GM12878 (cell line): ENCODE results near the gene GALNT6. TPM values are rescaled to one million over a fixed set of nuclear protein-coding genes. Genes with fewer than 3 reads are reported as not detected.

Source experiments
- ATAC-seq: fragments of 200-7000 bp; cut with Tn5 transposase; 3 replicates; pipeline ENCODE4 v1.9.1; 2020; ENCODE audit warnings: mild to moderate bottlenecking, moderate library complexity
- BruUV-seq: library from RNA; stranded (reverse); fragments of 400-500 nt; replicated peaks from 2 replicates; lab custom pipeline; 2021; lab: Mats Ljungman, UMichigan
- CTCF ChIA-PET: fragments of 300-600 bp; sonication (Branson Sonifier 250); formaldehyde crosslinking; extraction: SDS; loops from one replicate; lab custom pipeline; 2021; ENCODE audit warnings: inconsistent platforms; lab: Yijun Ruan, JAX
- POLR2A ChIA-PET: fragments of 350-600 bp; formaldehyde crosslinking; extraction: SDS; loops from one replicate; lab custom pipeline; 2021; ENCODE audit warnings: inconsistent platforms; lab: Charles Lee
- RAD21 ChIA-PET: fragments of 300-600 bp; sonication (Branson Sonifier 250); formaldehyde crosslinking; loops from one replicate; lab custom pipeline; 2023; ENCODE audit warnings: antibody characterized with exemption; ENCODE audit not compliant: unreplicated experiment; lab: Charles Lee
- SMC1A ChIA-PET: fragments of 300-600 bp; sonication (Branson Sonifier 250); formaldehyde crosslinking; loops from one replicate; lab custom pipeline; 2023; ENCODE audit not compliant: unreplicated experiment, uncharacterized antibody; lab: Charles Lee
- DNase-seq: peaks from one replicate; pipeline ENCODE4 v3.0.0-alpha.2; 2011; ENCODE audit warnings: low read depth, low spot score
- FAIRE-seq: peaks from 3 replicates; lab custom pipeline; 2011; peaks lifted over from hg19 to GRCh38; lab: Jason Lieb, UNC
- H2AFZ ChIP-seq: 2 replicates; pipeline ENCODE4 v1.6.0; 2011; ENCODE audit warnings: low read depth, low read length, control low read depth; ENCODE audit not compliant: control insufficient read depth
- H3K27ac ChIP-seq: 2 replicates; pipeline ENCODE4 v1.5.1; 2011; ENCODE audit warnings: control low read depth; ENCODE audit not compliant: control insufficient read depth, insufficient read depth
- H3K27me3 ChIP-seq, 2 experiments: replicated peaks in 1 of 2; 2 replicates each; pipeline versions ENCODE4 v1.6.0 to v1.6.1; 2011; ENCODE audit warnings: low read length in 1 of 2; ENCODE audit not compliant: control insufficient read depth in 2 of 2, insufficient read depth in 2 of 2
- H3K36me3 ChIP-seq, 2 experiments: 2 replicates each; pipeline ENCODE4 v1.5.1; 2011; ENCODE audit warnings: low read length in 1 of 2; ENCODE audit not compliant: control insufficient read depth in 2 of 2, insufficient read depth in 2 of 2
- H3K4me1 ChIP-seq: 2 replicates; pipeline ENCODE4 v1.6.1; 2011; ENCODE audit warnings: mild to moderate bottlenecking, low read length, moderate library complexity, mixed read lengths; ENCODE audit not compliant: control insufficient read depth, insufficient read depth
- H3K4me2 ChIP-seq: 2 replicates; pipeline ENCODE4 v1.6.0; 2011; ENCODE audit warnings: control low read depth; ENCODE audit not compliant: control insufficient read depth, insufficient read depth
- H3K4me3 ChIP-seq: fragments of 200-600 bp; sonication (generic); 2 replicates; pipeline ENCODE4 v1.5.1; 2016
- H3K79me2 ChIP-seq: 2 replicates; pipeline ENCODE4 v1.6.0; 2011; ENCODE audit warnings: low read length; ENCODE audit not compliant: control insufficient read depth, insufficient read depth
- H3K9ac ChIP-seq: 2 replicates; pipeline ENCODE4 v1.8.0; 2011; ENCODE audit warnings: low read length, control low read depth, mixed read lengths; ENCODE audit not compliant: control insufficient read depth, insufficient read depth
- H3K9me3 ChIP-seq: replicated peaks from 3 replicates; pipeline ENCODE4 v1.5.1; 2011; ENCODE audit warnings: mild to moderate bottlenecking, low read length; ENCODE audit not compliant: control insufficient read depth, insufficient read depth
- H4K20me1 ChIP-seq: 2 replicates; pipeline ENCODE4 v1.6.0; 2011; ENCODE audit not compliant: control insufficient read depth, insufficient read depth
- ETV6 ChIP-seq, 2 experiments: fragments of 450-650 bp in 1 of 2; IDR thresholded peaks in 1 of 2; conservative IDR thresholded peaks in 1 of 2; 2 replicates each; pipeline ENCODE4 v1.6.1; 2014; ENCODE audit warnings: antibody characterized with exemption in 1 of 2, borderline replicate concordance in 1 of 2, low read depth in 1 of 2, mild to moderate bottlenecking in 1 of 2, moderate library complexity in 1 of 2
- EZH2 ChIP-seq: IDR thresholded peaks from 2 replicates; pipeline ENCODE4 v1.6.1; 2012; ENCODE audit warnings: low read depth, mild to moderate bottlenecking, control low read depth, inconsistent platforms, low read length, borderline replicate concordance; ENCODE audit not compliant: control insufficient read depth
- PBX3 ChIP-seq: IDR thresholded peaks from 2 replicates; pipeline ENCODE4 v1.6.1; 2011; ENCODE audit warnings: mild to moderate bottlenecking, low read depth, low read length, moderate library complexity; ENCODE audit not compliant: insufficient replicate concordance
- POLR2AphosphoS5 ChIP-seq: IDR thresholded peaks from 2 replicates; pipeline ENCODE4 v1.6.1; 2011; ENCODE audit warnings: mild to moderate bottlenecking, low read length, inconsistent platforms
- SIX5 ChIP-seq: IDR thresholded peaks from 2 replicates; pipeline ENCODE4 v1.6.1; 2011; ENCODE audit warnings: mild to moderate bottlenecking, low read depth, low read length, moderate library complexity; ENCODE audit not compliant: severe bottlenecking
- SMARCA5 ChIP-seq: fragments of 450-650 bp; IDR thresholded peaks from 2 replicates; pipeline ENCODE4 v1.6.1; 2017; ENCODE audit warnings: mild to moderate bottlenecking
- TCF12 ChIP-seq: IDR thresholded peaks from 2 replicates; pipeline ENCODE4 v1.6.1; 2011; ENCODE audit warnings: low read depth, mild to moderate bottlenecking, low read length
- WGBS: methylation state at CpG from one replicate; pipeline ENCODE4 v1.1.6; 2016; ENCODE audit warnings: low lambda C conversion rate; ENCODE audit not compliant: insufficient replicate concordance, insufficient coverage; ENCODE audit errors: missing lambda C conversion rate; 5-methylcytosine and 5-hydroxymethylcytosine counted together
- in situ Hi-C: fragments of 300-500 bp; cut with MboI; formaldehyde crosslinking; loops from 9 replicates; pipeline ENCODE4 v1.14.3; 2018; ENCODE audit warnings: mixed read lengths
- intact Hi-C: fragments of 100-400 bp; cut with micrococcal nuclease; formaldehyde crosslinking; loops from one replicate; pipeline ENCODE4 v1.14.2; 2022; ENCODE audit not compliant: unreplicated experiment
- polyA plus RNA-seq, 11 experiments: library from polyadenylated mRNA; depleted of rRNA in 4 of 11; unstranded in 6 of 11; stranded (reverse) in 5 of 11; fragments of >200 nt; fragmentation: Nextera tagmentation in 4 of 11; fragmentation: Illumina TruSeq in 1 of 11; extraction: Ambion mirVana in 4 of 11; extraction: Trizol in 1 of 11; gene quantifications; 1 replicate in 1 of 11; 2 replicates in 10 of 11; pipeline versions ENCODE4 v1.2.1 to v1.2.3, GENCODE V29; 2011 to 2016; ENCODE audit warnings: inconsistent platforms in 2 of 11, missing spikeins in 2 of 11, low read depth in 1 of 11
- total RNA-seq, 4 experiments: library from RNA; depleted of rRNA in 3 of 4; stranded (reverse); fragments of >200 nt in 3 of 4; fragmentation: Illumina TruSeq in 1 of 4; extraction: Trizol in 1 of 4; gene quantifications; 2 replicates each; pipeline versions ENCODE4 v1.2.1 to v1.2.3, GENCODE V29; 2013 to 2021
- TF ChIP-seq, protein P1 (sequence below): fragments of 450-650 bp; IDR thresholded peaks from 2 replicates; pipeline ENCODE4 v1.6.1; 2016; ENCODE audit warnings: mild to moderate bottlenecking

The GALNT6 gene
- total and polyA plus RNA-seq, 10 of the 15 experiments (the other 5 are each of a cell fraction or from before 2014, with no cell fraction given): 6.6 to 40.4 (median 23.7) TPM

DNA sequence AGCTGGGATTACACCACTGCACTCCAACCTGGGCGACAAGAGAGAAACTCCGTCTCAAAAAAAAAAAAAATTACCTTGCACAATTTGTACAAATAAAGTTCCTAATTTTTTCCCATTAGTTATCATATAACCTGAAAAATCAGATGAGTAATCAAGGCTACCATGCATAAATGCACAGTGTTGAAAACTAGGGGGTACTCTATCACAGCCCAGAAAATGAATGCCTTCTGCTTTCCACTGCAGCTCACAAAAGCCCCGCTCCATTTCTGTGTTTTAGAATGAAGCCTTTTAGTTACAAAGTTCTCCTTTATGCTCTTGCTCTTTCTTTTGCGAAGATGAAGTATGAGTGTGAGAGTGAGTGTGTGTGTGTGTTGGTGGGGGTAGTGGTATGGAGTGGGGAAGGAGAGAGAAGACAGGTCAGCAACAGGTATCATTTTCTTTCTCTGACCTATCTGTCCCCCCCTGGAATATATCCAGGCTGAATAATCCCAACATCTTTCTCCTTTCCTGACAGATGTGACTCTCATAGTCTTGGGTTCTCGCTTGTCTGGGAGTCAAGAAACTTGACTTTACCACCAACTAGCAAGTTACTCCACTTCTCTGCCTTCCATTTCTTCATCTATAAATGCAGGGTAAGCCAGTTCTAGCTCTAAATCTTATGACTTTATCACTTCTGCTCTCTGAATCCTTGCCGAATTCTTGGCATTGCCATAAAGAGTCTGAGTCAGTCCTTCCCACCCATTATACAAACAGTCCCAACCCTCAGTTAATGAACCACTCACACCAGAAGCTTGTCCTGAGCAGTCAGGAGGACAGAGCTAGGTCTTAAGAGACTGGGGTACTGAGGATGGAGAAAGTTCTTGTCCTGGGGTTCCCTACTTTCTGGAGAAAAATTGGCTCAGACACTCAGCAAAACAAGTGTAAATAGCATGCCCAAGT lies 83.3 kb downstream of the GALNT6 start:
- no TSS peak for BruUV-seq

More for the DNA sequence above, 83.3 kb downstream of the GALNT6 start:
- H3K27me3 ChIP-seq: no peaks in the 10 kb centered on the region
- no peak overlapping the region for H3K9ac ChIP-seq
- intact Hi-C loops (no loop called here), in situ Hi-C loops (no loop called here)
- ChIA-PET RAD21 (interaction anchor here (0.8 kb wide), 1 partner anchor 33 kb away, joined by 3 read pairs; no protein-coding TSS in a partner anchor), POLR2A (no interaction called here), SMC1A (interaction anchor here (0.6 to 2.2 kb wide), 6 partner anchors 12 to 486 kb away, joined by 3 to 14 read pairs (median 3); no protein-coding TSS in a partner anchor), CTCF (interaction anchor here (0.7 to 3.2 kb wide), 2 partner anchors 33 to 43 kb away, joined by 3 to 15 read pairs; no protein-coding TSS in a partner anchor)
- H3K9me3 ChIP-seq: no peaks in the 10 kb centered on the region
- no peak for DNase-seq
- H4K20me1 ChIP-seq: no peaks in the 10 kb centered on the region
- no peak overlapping the region for H3K27ac ChIP-seq
- H3K79me2 ChIP-seq: no peaks in the 10 kb centered on the region
- no peak for TF ChIP-seq TCF12
- no peak for TF ChIP-seq SIX5
- TF ChIP-seq, protein P1, sequence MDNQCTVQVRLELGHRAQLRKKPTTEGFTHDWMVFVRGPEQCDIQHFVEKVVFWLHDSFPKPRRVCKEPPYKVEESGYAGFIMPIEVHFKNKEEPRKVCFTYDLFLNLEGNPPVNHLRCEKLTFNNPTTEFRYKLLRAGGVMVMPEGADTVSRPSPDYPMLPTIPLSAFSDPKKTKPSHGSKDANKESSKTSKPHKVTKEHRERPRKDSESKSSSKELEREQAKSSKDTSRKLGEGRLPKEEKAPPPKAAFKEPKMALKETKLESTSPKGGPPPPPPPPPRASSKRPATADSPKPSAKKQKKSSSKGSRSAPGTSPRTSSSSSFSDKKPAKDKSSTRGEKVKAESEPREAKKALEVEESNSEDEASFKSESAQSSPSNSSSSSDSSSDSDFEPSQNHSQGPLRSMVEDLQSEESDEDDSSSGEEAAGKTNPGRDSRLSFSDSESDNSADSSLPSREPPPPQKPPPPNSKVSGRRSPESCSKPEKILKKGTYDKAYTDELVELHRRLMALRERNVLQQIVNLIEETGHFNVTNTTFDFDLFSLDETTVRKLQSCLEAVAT: no peak
- no peak for TF ChIP-seq SMARCA5
- TF ChIP-seq PBX3: no peak
- no peak for TF ChIP-seq EZH2
- TF ChIP-seq POLR2AphosphoS5: no peak
- no peak for TF ChIP-seq ETV6 (conservative IDR thresholded peaks at IDR 0.05 in 1 of 2, IDR thresholded peaks at IDR 0.05 in 1 of 2; ENCODE audit: borderline replicate concordance in 1 of 2, low read depth in 1 of 2)
- 74% methylated on average over 6 of the region's 6 CpGs for WGBS
- H3K4me3 ChIP-seq: no peak overlapping the region
- H3K4me1 ChIP-seq: peaks cover 11% of the 10 kb centered on the region
- H3K36me3 ChIP-seq: peaks cover 0 to 6% of the 10 kb centered on the region in 2 experiments; a peak in 1 of 4 replicates
- no peak for ATAC-seq
- no peak overlapping the region for H2AFZ ChIP-seq
- no peak overlapping the region for H3K4me2 ChIP-seq
- peak; percentile 35 for FAIRE-seq
